Frontal cortex (tissue), 4 donors: Measurements from ENCODE around the gene RALGDS. TPM values are rescaled to one million over a fixed set of nuclear protein-coding genes. Genes with fewer than 3 reads are reported as not detected.
"Not testable (repeated sequence)": the region's sequence is repeated elsewhere in the genome, so short reads cannot be mapped to it uniquely, and the experiment has no call there.

ENCODE experiments used
- DNase-seq, 2 donors: peaks; one replicate each; pipeline ENCODE4 v3.0.0; 2012; ENCODE audit warnings: low spot score in 2 of 2
- FAIRE-seq: peaks from 2 replicates; lab custom pipeline; 2012; peaks lifted over from hg19 to GRCh38; lab: Jason Lieb, UNC
- total RNA-seq: library from RNA; depleted of rRNA; stranded (reverse); fragments of >200 nt; gene quantifications from one replicate; pipeline ENCODE4 v1.2.3, GENCODE V29; 2014
- donor health status: control.
- donor health status: control.
- donor health status: control.

Gene RALGDS
- total RNA-seq, 1 donor from 2014 or later, result 79.9 TPM

DNA sequence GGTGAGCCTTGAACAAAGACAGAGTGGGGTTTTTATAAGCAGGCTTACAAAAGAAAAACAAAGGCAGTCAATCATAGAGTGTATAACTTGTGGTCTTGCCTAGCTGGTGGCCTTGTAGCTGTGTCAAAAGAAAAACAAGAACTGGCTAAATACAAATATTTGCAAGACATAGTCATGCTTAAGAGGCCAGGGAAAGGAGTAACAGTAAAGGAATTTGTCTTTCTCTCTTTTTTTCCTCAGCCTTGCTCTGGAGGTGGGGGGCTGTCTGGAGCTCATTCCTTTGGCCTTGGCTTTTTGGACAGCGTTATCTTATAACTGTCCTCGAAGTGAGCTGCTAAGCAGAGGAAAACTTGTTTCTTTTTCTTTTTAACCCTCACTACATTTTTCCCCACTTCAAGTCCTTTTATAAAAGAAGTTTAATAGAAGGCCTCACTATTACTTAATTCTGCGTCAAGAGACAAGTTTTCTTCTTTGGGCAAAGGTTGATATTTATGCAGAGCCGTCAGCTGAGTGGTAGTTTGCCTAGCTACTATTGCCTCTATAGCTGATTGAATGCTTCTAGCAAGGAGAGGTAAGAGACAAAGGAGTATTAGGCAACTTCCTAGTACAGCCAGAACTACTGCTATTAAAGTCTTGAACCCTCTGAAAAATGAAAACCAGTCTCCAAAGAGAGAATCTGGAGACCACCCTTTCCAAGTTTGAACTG lies 45.0 kb downstream of the RALGDS start:
- DNase-seq, result no peak
- no peak for FAIRE-seq

DNA sequence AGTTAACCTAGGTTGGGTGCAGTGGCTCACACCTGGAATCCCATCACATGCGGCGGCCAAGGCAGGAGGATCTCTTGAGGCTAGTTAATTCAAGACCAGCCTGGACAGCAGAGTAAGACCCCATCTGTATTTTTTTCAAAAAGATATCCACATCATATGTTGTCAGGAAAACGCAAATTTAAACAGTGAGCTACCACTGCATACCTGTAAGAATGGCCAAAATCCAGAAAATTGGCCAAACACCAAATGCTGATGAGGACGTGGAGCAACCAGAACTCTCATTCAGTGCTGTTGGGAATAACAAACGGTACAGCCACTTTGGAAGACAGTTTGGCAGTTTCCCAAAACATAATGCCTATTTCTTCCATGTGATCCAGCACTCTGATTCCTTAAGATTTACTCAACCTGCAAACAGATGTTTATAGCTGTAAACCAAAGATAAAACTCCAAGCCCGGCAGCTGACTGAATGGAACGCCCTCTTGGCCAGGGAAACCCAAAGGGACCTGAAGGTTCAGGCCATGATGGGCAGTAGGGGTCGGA lies 46.9 kb downstream of the RALGDS start:
- FAIRE-seq, result no peak
- DNase-seq, result no peak

DNA sequence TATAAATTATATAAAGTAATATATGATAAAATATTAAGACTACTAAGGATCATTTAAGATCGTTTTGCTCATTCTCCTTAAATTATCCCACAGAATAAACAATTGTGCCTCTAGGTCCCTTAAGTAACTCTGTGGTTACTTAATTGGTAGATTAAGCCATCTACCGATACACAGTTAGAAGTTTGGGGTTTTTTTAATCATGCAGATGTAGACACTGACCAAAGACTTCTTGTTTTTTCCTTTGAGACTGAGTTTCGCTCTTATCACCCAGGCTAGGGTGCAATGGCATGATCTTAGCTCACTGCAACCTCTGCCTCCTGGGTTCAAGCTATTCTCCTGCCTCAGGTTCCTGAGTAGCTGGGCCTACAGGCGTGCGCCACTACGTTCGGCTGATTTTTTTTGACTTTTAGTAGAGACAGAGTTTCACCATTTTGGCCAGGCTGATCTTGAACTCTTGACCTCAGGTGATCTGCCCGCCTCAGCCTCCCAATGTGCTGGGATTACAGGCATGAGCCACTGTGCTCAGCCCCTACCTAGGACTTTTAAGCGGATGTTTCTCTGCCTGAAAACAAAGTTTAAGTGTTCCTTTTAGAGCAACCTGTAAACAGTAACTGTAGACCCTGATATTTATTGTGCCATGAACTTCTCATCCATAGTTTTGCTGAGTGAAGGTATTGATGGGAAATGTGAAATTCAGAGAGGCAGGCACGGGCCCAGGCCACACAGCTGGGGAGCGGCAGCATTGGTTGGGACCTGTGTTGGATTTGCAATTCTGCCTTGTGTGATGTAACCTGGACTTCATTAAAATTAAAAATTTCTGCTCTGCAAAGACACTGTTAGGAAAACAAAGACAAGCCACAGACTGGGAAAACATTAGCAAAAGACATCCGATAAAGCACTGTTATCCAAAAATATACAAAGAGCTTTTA lies 47.7 kb downstream of the RALGDS start:
- no peak for FAIRE-seq

DNA sequence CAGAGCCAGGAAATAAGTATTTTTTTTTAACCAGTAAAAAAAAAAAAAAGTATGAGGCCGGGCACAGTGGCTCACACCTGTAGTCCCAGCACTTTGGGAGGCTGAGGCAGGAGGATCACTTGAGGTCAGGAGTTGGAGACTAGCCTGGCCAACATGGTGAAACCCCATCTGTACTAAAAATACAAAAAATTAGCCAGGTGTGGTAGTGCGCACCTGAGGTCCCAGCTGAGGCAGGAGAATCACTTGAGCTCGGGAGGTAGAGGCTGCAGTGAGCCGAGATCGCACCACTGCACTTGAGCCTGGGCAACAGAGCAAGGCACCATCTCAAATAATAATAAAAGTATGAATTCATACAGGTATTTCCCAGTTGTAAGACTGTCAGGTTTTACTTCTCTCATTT lies 48.8 kb downstream of the RALGDS start:
- FAIRE-seq, DNase-seq: not testable (repeated sequence)

More for the DNA sequence above, 47.7 kb downstream of the RALGDS start:
- no peak for DNase-seq

DNA sequence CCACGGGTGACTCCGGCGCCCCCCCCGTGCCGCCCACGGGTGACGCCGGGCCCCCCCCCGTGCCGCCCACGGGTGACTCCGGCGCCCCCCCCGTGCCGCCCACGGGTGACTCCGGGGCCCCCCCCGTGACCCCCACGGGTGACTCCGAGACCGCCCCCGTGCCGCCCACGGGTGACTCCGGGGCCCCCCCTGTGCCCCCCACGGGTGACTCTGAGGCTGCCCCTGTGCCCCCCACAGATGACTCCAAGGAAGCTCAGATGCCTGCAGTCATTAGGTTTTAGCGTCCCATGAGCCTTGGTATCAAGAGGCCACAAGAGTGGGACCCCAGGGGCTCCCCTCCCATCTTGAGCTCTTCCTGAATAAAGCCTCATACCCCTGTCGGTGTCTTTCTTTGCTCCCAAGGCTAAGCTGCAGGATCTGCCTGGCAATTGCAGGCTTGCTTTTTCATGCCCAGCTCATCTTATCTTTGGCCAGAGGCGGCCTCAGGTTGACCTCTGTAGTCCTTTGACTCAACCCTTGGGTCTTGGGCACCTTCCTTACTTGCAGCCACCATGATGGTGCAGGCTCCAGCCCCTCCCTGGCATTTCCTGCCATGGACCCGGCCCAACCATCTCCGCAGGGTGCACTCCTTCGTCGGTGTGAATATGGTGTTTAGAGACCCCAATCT lies 49.4 kb downstream of the RALGDS start:
- no peak for FAIRE-seq
- DNase-seq, result no peak

DNA sequence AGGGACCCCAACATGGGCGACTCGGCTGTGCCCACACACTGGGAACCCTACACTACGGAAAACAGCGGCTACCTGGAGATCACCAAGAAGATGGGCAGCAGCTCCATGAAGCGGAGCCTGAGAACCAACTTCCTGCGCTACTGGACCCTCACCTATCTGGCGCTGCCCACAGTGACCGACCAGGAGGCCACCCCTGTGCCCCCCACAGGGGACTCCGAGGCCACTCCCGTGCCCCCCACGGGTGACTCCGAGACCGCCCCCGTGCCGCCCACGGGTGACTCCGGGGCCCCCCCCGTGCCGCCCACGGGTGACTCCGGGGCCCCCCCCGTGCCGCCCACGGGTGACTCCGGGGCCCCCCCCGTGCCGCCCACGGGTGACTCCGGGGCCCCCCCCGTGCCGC lies 50.1 kb downstream of the RALGDS start:
- DNase-seq, FAIRE-seq: not testable (repeated sequence)

DNA sequence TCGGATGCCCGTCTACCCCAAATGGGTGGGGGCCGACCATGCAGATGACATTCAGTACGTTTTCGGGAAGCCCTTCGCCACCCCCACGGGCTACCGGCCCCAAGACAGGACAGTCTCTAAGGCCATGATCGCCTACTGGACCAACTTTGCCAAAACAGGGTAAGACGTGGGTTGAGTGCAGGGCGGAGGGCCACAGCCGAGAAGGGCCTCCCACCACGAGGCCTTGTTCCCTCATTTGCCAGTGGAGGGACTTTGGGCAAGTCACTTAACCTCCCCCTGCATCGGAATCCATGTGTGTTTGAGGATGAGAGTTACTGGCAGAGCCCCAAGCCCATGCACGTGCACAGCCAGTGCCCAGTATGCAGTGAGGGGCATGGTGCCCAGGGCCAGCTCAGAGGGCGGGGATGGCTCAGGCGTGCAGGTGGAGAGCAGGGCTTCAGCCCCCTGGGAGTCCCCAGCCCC lies 50.5 kb downstream of the RALGDS start:
- FAIRE-seq, DNase-seq: not testable (repeated sequence)

DNA sequence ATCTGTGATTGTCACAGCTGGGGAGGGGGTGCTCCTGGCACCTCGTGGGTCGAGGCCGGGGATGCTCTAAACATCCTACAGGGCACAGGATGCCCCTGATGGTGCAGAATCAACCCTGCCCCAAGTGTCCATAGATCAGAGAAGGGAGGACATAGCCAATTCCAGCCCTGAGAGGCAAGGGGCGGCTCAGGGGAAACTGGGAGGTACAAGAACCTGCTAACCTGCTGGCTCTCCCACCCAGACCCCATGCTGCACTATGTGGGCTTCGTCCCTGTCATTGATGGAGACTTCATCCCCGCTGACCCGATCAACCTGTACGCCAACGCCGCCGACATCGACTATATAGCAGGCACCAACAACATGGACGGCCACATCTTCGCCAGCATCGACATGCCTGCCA lies 52.6 kb downstream of the RALGDS start:
- not testable (repeated sequence) for FAIRE-seq, DNase-seq

DNA sequence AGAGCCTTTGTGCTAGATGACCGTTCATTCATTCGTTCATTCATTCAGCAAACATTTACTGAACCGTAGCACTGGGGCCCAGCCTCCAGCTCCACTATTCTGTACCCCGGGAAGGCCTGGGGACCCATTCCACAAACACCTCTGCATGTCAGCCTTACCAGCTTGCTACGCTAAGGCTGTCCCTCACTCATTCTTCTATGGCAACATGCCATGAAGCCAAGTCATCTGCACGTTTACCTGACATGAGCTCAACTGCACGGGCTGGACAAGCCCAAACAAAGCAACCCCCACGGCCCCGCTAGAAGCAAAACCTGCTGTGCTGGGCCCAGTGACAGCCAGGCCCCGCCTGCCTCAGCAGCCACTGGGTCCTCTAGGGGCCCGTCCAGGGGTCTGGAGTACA lies 53.2 kb downstream of the RALGDS start:
- no peak for FAIRE-seq
- DNase-seq, result no peak

DNA sequence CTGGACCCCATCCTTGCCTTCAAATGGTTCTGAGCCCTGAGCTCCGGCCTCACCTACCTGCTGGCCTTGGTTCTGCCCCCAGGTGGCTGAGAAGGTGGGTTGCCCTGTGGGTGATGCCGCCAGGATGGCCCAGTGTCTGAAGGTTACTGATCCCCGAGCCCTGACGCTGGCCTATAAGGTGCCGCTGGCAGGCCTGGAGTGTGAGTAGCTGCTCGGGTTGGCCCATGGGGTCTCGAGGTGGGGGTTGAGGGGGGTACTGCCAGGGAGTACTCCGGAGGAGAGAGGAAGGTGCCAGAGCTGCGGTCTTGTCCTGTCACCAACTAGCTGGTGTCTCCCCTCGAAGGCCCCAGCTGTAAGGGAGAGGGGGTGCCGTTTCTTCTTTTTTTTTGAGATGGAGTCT lies 54.0 kb downstream of the RALGDS start:
- no peak for FAIRE-seq
- DNase-seq, result no peak

DNA sequence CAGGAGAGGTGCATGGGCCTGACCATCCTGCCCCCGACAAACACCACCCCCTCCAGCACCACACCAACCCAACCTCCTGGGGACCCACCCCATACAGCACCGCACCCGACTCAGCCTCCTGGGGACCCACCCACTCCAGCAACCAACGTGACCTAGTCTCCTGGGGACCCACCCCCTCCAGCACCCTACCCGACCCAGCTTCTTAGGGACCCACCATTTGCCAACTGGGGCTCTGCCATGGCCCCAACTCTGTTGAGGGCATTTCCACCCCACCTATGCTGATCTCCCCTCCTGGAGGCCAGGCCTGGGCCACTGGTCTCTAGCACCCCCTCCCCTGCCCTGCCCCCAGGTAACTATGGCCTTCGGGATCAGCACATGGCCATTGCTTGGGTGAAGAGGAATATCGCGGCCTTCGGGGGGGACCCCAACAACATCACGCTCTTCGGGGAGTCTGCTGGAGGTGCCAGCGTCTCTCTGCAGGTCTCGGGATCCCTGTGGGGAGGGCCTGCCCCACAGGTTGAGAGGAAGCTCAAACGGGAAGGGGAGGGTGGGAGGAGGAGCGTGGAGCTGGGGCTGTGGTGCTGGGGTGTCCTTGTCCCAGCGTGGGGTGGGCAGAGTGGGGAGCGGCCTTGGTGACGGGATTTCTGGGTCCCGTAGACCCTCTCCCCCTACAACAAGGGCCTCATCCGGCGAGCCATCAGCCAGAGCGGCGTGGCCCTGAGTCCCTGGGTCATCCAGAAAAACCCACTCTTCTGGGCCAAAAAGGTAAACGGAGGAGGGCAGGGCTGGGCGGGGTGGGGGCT lies 54.7 kb downstream of the RALGDS start:
- DNase-seq (no peak), FAIRE-seq (no peak)

DNA sequence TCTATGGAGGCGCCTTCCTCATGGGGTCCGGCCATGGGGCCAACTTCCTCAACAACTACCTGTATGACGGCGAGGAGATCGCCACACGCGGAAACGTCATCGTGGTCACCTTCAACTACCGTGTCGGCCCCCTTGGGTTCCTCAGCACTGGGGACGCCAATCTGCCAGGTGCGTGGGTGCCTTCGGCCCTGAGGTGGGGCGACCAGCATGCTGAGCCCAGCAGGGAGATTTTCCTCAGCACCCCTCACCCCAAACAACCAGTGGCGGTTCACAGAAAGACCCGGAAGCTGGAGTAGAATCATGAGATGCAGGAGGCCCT lies 56.0 kb downstream of the RALGDS start:
- DNase-seq, result no peak
- no peak for FAIRE-seq

DNA sequence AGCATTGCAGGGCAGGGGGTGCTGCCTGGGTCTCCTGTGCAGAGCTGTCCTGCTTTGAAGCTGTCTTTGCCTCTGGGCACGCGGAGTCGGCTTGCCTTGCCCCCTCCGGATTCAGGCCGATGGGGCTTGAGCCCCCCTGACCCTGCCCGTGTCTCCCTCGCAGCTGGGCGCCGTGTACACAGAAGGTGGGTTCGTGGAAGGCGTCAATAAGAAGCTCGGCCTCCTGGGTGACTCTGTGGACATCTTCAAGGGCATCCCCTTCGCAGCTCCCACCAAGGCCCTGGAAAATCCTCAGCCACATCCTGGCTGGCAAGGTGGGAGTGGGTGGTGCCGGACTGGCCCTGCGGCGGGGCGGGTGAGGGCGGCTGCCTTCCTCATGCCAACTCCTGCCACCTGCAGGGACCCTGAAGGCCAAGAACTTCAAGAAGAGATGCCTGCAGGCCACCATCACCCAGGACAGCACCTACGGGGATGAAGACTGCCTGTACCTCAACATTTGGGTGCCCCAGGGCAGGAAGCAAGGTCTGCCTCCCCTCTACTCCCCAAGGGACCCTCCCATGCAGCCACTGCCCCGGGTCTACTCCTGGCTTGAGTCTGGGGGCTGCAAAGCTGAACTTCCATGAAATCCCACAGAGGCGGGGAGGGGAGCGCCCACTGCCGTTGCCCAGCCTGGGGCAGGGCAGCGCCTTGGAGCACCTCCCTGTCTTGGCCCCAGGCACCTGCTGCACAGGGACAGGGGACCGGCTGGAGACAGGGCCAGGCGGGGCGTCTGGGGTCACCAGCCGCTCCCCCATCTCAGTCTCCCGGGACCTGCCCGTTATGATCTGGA lies 56.6 kb downstream of the RALGDS start:
- DNase-seq (no peak), FAIRE-seq (no peak)

DNA sequence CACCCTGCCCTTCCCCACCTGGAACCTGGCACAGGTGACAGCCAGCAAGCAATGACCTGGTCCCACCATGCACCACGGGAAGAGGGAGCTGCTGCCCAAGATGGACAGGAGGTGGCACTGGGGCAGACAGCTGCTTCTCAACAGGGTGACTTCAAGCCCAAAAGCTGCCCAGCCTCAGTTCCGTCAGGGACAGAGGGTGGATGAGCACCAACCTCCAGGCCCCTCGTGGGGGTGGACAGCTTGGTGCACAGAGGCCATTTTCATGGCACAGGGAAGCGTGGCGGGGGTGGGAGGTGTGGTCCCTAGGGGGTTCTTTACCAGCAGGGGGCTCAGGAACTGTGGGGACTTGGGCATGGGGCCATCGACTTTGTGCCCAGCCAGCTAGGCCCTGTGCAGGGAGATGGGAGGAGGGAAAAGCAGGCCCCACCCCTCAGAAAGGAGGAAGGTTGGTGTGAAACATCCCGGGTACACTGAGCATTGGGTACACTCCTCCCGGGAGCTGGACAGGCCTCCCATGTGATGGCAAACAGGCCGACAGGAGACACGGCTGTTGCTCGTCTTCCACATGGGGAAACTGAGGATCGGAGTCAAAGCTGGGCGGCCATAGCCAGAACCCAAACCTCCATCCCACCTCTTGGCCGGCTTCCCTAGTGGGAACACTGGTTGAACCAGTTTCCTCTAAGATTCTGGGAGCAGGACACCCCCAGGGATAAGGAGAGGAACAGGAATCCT lies 57.4 kb downstream of the RALGDS start:
- DNase-seq (no peak), FAIRE-seq (no peak)

DNA sequence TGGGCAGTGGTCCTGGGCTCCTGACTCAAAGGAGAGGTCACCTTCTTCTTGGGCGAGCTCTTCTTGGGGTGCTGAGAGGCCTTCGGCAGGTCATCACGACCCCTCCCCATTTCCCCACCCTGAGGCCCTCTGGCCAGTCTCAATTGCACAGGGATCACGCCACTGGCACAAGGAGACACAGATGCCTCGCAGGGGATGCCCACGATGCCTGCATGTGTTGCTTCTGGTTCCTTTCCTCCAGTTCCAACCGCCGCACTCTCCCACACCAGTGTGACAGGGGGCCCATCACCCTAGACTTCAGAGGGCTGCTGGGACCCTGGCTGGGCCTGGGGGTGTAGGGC lies 57.9 kb downstream of the RALGDS start:
- DNase-seq, result no peak
- FAIRE-seq, result no peak

DNA sequence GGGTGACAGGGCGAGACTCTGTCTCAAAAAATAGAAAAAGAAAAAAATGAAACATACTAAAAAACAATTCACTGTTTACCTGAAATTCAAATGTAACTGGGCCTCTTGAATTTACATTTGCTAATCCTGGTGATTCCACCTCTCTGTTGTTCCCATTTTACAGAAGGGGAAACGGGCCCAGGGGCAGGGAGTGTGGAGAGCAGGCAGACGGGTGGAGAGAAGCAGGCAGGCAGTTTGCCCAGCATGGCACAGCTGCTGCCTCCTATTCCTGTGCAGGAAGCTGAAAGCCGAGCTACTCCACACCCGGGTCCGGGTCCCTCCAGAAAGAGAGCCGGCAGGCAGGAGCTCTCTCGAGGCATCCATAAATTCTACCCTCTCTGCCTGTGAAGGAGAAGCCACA lies 58.5 kb downstream of the RALGDS start:
- FAIRE-seq, DNase-seq: not testable (repeated sequence)

DNA sequence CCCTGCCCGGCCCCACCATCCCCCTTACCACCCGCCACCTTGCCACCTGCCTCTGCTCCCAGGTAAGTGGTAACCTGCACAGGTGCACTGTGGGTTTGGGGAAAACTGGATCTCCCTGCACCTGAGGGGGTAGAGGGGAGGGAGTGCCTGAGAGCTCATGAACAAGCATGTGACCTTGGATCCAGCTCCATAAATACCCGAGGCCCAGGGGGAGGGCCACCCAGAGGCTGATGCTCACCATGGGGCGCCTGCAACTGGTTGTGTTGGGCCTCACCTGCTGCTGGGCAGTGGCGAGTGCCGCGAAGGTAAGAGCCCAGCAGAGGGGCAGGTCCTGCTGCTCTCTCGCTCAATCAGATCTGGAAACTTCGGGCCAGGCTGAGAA lies 59.3 kb downstream of the RALGDS start, which contains the start of gene CEL:
TSS of gene CEL (plus strand) at position 218 of the 382 bp plus-strand sequence. CDS start at position 240, 22 bp downstream.
- DNase-seq, FAIRE-seq: not testable (repeated sequence)
